SK-N-MC (cell line): ENCODE results near the gene OOSP2.

Source experiments
- EZH2 ChIP-seq: fragments of 200-600 bp; sonication (generic); IDR thresholded peaks from one replicate; pipeline ENCODE4 v1.6.1; 2017; ENCODE audit warnings: antibody characterized with exemption
- POLR2AphosphoS5 ChIP-seq: IDR thresholded peaks from 2 replicates; pipeline ENCODE4 v1.6.1; 2012; ENCODE audit warnings: mild to moderate bottlenecking, low read depth, low read length, borderline replicate concordance

GRCh38 chr11:60003729-60004128 is 36.5 kb upstream of the OOSP2 start:
- TF ChIP-seq POLR2AphosphoS5 = no peak
- TF ChIP-seq EZH2 = no peak
